GM12878 (cell line): ENCODE measurements around the gene VSIG10L. TPM values are rescaled to one million over a fixed set of nuclear protein-coding genes. Genes with fewer than 3 reads are reported as not detected.

ENCODE experiments used
- ATF3 ChIP-seq: IDR thresholded peaks from 2 replicates; pipeline ENCODE4 v1.6.1; 2011; ENCODE audit warnings: low read depth, mild to moderate bottlenecking, low read length, moderate library complexity, borderline replicate concordance; ENCODE audit errors: extremely low read depth
- BCL11A ChIP-seq: IDR thresholded peaks from 2 replicates; pipeline ENCODE4 v1.6.1; 2011; ENCODE audit warnings: low read depth, low read length
- BCLAF1 ChIP-seq: fragments of 450-650 bp; IDR thresholded peaks from 2 replicates; pipeline ENCODE4 v1.6.1; 2017; ENCODE audit warnings: antibody characterized with exemption, mild to moderate bottlenecking, moderate library complexity
- CBX3 ChIP-seq: fragments of 200-600 bp; sonication (generic); IDR thresholded peaks from 2 replicates; pipeline ENCODE4 v1.6.1; 2016; ENCODE audit warnings: low read depth, borderline replicate concordance
- E2F4 ChIP-seq: IDR thresholded peaks from 2 replicates; pipeline ENCODE4 v1.6.1; 2012; ENCODE audit warnings: low read depth, low read length, improper control_type of control experiment
- EP300 ChIP-seq, 2 experiments: fragments of 150-350 bp in 1 of 2; IDR thresholded peaks; 2 replicates each; pipeline ENCODE4 v1.6.1; 2011 to 2012; ENCODE audit warnings: low read depth in 2 of 2, low read length in 2 of 2, borderline replicate concordance in 1 of 2, improper control_type of control experiment in 1 of 2, inconsistent platforms in 1 of 2; ENCODE audit not compliant: control insufficient read depth in 1 of 2
- ETV6 ChIP-seq, 2 experiments: fragments of 450-650 bp in 1 of 2; IDR thresholded peaks in 1 of 2; conservative IDR thresholded peaks in 1 of 2; 2 replicates each; pipeline ENCODE4 v1.6.1; 2014; ENCODE audit warnings: antibody characterized with exemption in 1 of 2, borderline replicate concordance in 1 of 2, low read depth in 1 of 2, mild to moderate bottlenecking in 1 of 2, moderate library complexity in 1 of 2
- FOXK2 ChIP-seq: fragments of 450-650 bp; IDR thresholded peaks from 2 replicates; pipeline ENCODE4 v1.6.1; 2017; ENCODE audit warnings: mild to moderate bottlenecking, moderate library complexity
- HDGF ChIP-seq: fragments of 450-650 bp; IDR thresholded peaks from 2 replicates; pipeline ENCODE4 v1.6.1; 2016; ENCODE audit warnings: antibody characterized with exemption
- IRF4 ChIP-seq: IDR thresholded peaks from 2 replicates; pipeline ENCODE4 v1.6.1; 2011; ENCODE audit warnings: low read depth, low read length
- MAX ChIP-seq: IDR thresholded peaks from 2 replicates; pipeline ENCODE4 v1.6.1; 2012; ENCODE audit warnings: low read depth, low read length, improper control_type of control experiment
- NFIC ChIP-seq: IDR thresholded peaks from 2 replicates; pipeline ENCODE4 v1.6.1; 2012; ENCODE audit warnings: low read depth, mild to moderate bottlenecking, inconsistent platforms, low read length, moderate library complexity
- POLR2AphosphoS2 ChIP-seq: IDR thresholded peaks from 2 replicates; pipeline ENCODE4 v1.6.1; 2011; ENCODE audit warnings: low read depth, mild to moderate bottlenecking, low read length, improper control_type of control experiment, moderate library complexity
- SMAD5 ChIP-seq: IDR thresholded peaks from 2 replicates; pipeline ENCODE4 v1.6.1; 2016; ENCODE audit warnings: antibody characterized with exemption, low read depth
- SREBF1 ChIP-seq: IDR thresholded peaks from 2 replicates; pipeline ENCODE4 v1.6.1; 2012; ENCODE audit warnings: mild to moderate bottlenecking, low read length
- STAT3 ChIP-seq: IDR thresholded peaks from 2 replicates; pipeline ENCODE4 v1.6.1; 2011; ENCODE audit warnings: low read depth, low read length, improper control_type of control experiment
- TAF1 ChIP-seq: IDR thresholded peaks from 2 replicates; pipeline ENCODE4 v1.6.1; 2011; ENCODE audit warnings: mild to moderate bottlenecking, low read depth, low read length, borderline replicate concordance
- USF1 ChIP-seq: IDR thresholded peaks from 2 replicates; pipeline ENCODE4 v1.6.1; 2011; ENCODE audit warnings: borderline replicate concordance, low read depth, mild to moderate bottlenecking, moderate library complexity, mixed read lengths, low read length; ENCODE audit not compliant: insufficient read depth; ENCODE audit errors: extremely low read length
- ZNF687 ChIP-seq: fragments of 450-650 bp; IDR thresholded peaks from 2 replicates; pipeline ENCODE4 v1.6.1; 2017; ENCODE audit warnings: mild to moderate bottlenecking, moderate library complexity
- polyA plus RNA-seq, 11 experiments: library from polyadenylated mRNA; depleted of rRNA in 4 of 11; unstranded in 6 of 11; stranded (reverse) in 5 of 11; fragments of >200 nt; fragmentation: Nextera tagmentation in 4 of 11; fragmentation: Illumina TruSeq in 1 of 11; extraction: Ambion mirVana in 4 of 11; extraction: Trizol in 1 of 11; gene quantifications; 1 replicate in 1 of 11; 2 replicates in 10 of 11; pipeline versions ENCODE4 v1.2.1 to v1.2.3, GENCODE V29; 2011 to 2016; ENCODE audit warnings: inconsistent platforms in 2 of 11, missing spikeins in 2 of 11, low read depth in 1 of 11
- total RNA-seq, 4 experiments: library from RNA; depleted of rRNA in 3 of 4; stranded (reverse); fragments of >200 nt in 3 of 4; fragmentation: Illumina TruSeq in 1 of 4; extraction: Trizol in 1 of 4; gene quantifications; 2 replicates each; pipeline versions ENCODE4 v1.2.1 to v1.2.3, GENCODE V29; 2013 to 2021

The VSIG10L gene
- total and polyA plus RNA-seq, 10 of the 15 experiments (the other 5 are each of a cell fraction or from before 2014, with no cell fraction given): 0.09 to 0.93 (median 0.49) TPM

GRCh38 chr19:51366389-51367254 lies 24.7 kb upstream of the VSIG10L start (continued):
- TF ChIP-seq USF1 (no peak), MAX (no peak), ATF3 (no peak), SMAD5 (peak; percentile 74; the same call in 1 of the 2 replicates), TAF1 (0 out of 2 replicates have a peak, but pooled peaks have one; percentile 34), NFIC (no peak), EP300 (IDR thresholded peaks at IDR 0.05; ENCODE audit: borderline replicate concordance in 1 of 2, control insufficient read depth in 1 of 2, low read depth in 2 of 2, low read length in 2 of 2) (no peak), ZNF687 (peak; percentile 7; the same call in 1 of the 2 replicates), CBX3 (no peak), IRF4 (no peak), BCLAF1 (no peak), E2F4 (peak; percentile 57; the same call in 1 of the 2 replicates), HDGF (peak; percentile 94; the same call in 1 of the 2 replicates), STAT3 (no peak), ETV6 (conservative IDR thresholded peaks at IDR 0.05 in 1 of 2, IDR thresholded peaks at IDR 0.05 in 1 of 2; ENCODE audit: borderline replicate concordance in 1 of 2, low read depth in 1 of 2) (no peak), BCL11A (no peak), SREBF1 (no peak), FOXK2 (no peak), POLR2AphosphoS2 (peak; percentile 84)
